ENCODE measurements around the gene ATP1A4. TPM values are rescaled to one million over a fixed set of nuclear protein-coding genes. Genes with fewer than 3 reads are reported as not detected.

ATP1A4 gene
- total RNA-seq, 1 donor from 2014 or later: 0.35 TPM

Other genes with a start within 250 kb of the ATP1A4 start
- 20.1 and 20.9 TPM in 2 replicates for gene TAGLN2, start 226.1 kb upstream of the ATP1A4 start, total RNA-seq
- 23.9 and 24.5 TPM in 2 replicates for gene IGSF9, start 206.0 kb upstream of the ATP1A4 start, total RNA-seq
- not detected in 2 replicates for gene SLAMF9, start 197.4 kb upstream of the ATP1A4 start, total RNA-seq
- gene PIGM, start 119.6 kb upstream of the ATP1A4 start, total RNA-seq: 9.7 and 9.9 TPM in 2 replicates
- 0.47 and 0.73 TPM in 2 replicates for gene KCNJ10, start 81.4 kb upstream of the ATP1A4 start, total RNA-seq
- gene KCNJ9, start 70.1 kb upstream of the ATP1A4 start, total RNA-seq: 0.11 and 0.19 TPM in 2 replicates
- 27.5 and 28.4 TPM in 2 replicates for gene IGSF8, start 53.0 kb upstream of the ATP1A4 start, total RNA-seq
- 93.6 and 101 TPM in 2 replicates for gene ATP1A2, start 35.8 kb upstream of the ATP1A4 start, total RNA-seq
- gene CASQ1, start 39.0 kb downstream of the ATP1A4 start, total RNA-seq: 0.16 and 0.26 TPM in 2 replicates
- 113 and 117 TPM in 2 replicates for gene PEA15, start 53.8 kb downstream of the ATP1A4 start, total RNA-seq
- gene DCAF8, start 110.9 kb downstream of the ATP1A4 start, total RNA-seq: 124 and 130 TPM in 2 replicates
- 85.5 and 87.4 TPM in 2 replicates for gene PEX19, start 133.5 kb downstream of the ATP1A4 start, total RNA-seq
- 123 and 124 TPM in 2 replicates for gene COPA, start 191.6 kb downstream of the ATP1A4 start, total RNA-seq
- 83.1 and 98.8 TPM in 2 replicates for gene NCSTN, start 191.8 kb downstream of the ATP1A4 start, total RNA-seq
- gene NHLH1, start 215.5 kb downstream of the ATP1A4 start, total RNA-seq: 10.0 and 10.6 TPM in 2 replicates
- 106 and 109 TPM in 2 replicates for gene VANGL2, start 249.0 kb downstream of the ATP1A4 start, total RNA-seq

Data from neural crest cell (in vitro differentiated cells).